Neural cell (in vitro differentiated cells): ENCODE data around the gene ZNF446. TPM values are rescaled to one million over a fixed set of nuclear protein-coding genes. Genes with fewer than 3 reads are reported as not detected.
"Not testable (repeated sequence)": the region's sequence is repeated elsewhere in the genome, so short reads cannot be mapped to it uniquely, and the experiment has no call there.

Source experiments
- H2AFZ ChIP-seq: fragments of 200-600, 300-800 bp; sonication (generic), shearing (Covaris generic); 2 replicates; pipeline ENCODE4 v1.6.0; 2014; ENCODE audit warnings: low read depth, mild to moderate bottlenecking, antibody characterized with exemption, low read length, moderate library complexity
- H3F3A ChIP-seq: fragments of 200-600 bp; shearing (Covaris generic); 2 replicates; pipeline ENCODE4 v1.6.1; 2016; ENCODE audit warnings: mild to moderate bottlenecking, moderate library complexity, mixed read lengths, antibody characterized with exemption, low read length; ENCODE audit not compliant: insufficient read depth, poor library complexity, severe bottlenecking
- H3K27ac ChIP-seq: fragments of 200-600, 300-800 bp; sonication (generic), shearing (Covaris generic); 2 replicates; pipeline ENCODE4 v1.5.1; 2014; ENCODE audit warnings: mild to moderate bottlenecking, low read length, moderate library complexity
- H3K27me3 ChIP-seq: fragments of 300-800, 200-600 bp; sonication (generic), shearing (Covaris generic); 2 replicates; pipeline ENCODE4 v1.6.0; 2014; ENCODE audit warnings: mild to moderate bottlenecking, low read depth, low read length, moderate library complexity; ENCODE audit not compliant: insufficient read depth
- H3K36me3 ChIP-seq: fragments of 300-800, 200-600 bp; sonication (generic), shearing (Covaris generic); 2 replicates; pipeline ENCODE4 v1.5.1; 2014; ENCODE audit warnings: mild to moderate bottlenecking, antibody characterized with exemption, low read length, moderate library complexity; ENCODE audit not compliant: insufficient read depth
- H3K4me2 ChIP-seq: fragments of 300-800, 200-600 bp; sonication (generic), shearing (Covaris generic); 2 replicates; pipeline ENCODE4 v1.6.0; 2014; ENCODE audit warnings: mild to moderate bottlenecking, low read length
- H3K4me3 ChIP-seq: fragments of 300-800, 200-600 bp; sonication (generic), shearing (Covaris generic); 2 replicates; pipeline ENCODE4 v1.5.1; 2014; ENCODE audit warnings: mild to moderate bottlenecking, low read length, moderate library complexity
- H3K79me2 ChIP-seq: fragments of 200-600 bp; shearing (Covaris generic); replicated peaks from 2 replicates; pipeline ENCODE4 v1.6.0; 2014; ENCODE audit warnings: mild to moderate bottlenecking, low read length, moderate library complexity; ENCODE audit not compliant: insufficient read depth
- H3K9ac ChIP-seq: fragments of 300-800, 200-600 bp; sonication (generic), shearing (Covaris generic); 2 replicates; pipeline ENCODE4 v1.6.1; 2016; ENCODE audit warnings: mild to moderate bottlenecking, low read length, mixed read lengths
- H3K9me2 ChIP-seq: fragments of 200-600 bp; shearing (Covaris generic); 2 replicates; pipeline ENCODE4 v1.6.1; 2016; ENCODE audit warnings: mild to moderate bottlenecking, low read length, mixed read lengths; ENCODE audit not compliant: insufficient read depth
- H3K9me3 ChIP-seq: fragments of 200-600, 300-800 bp; sonication (generic), shearing (Covaris generic); 2 replicates; pipeline ENCODE4 v1.6.1; 2016; ENCODE audit warnings: mild to moderate bottlenecking, mixed run types, low read length, moderate library complexity, mixed read lengths
- H4K20me1 ChIP-seq: fragments of 200-600 bp; shearing (Covaris generic); 2 replicates; pipeline ENCODE4 v1.6.1; 2016; ENCODE audit warnings: mild to moderate bottlenecking, mixed run types; ENCODE audit not compliant: insufficient read depth
- CTCF ChIP-seq: fragments of 450-650 bp; IDR thresholded peaks from 2 replicates; pipeline ENCODE4 v1.5.1; 2014; ENCODE audit warnings: antibody characterized with exemption, mild to moderate bottlenecking, moderate library complexity; ENCODE audit not compliant: poor library complexity, severe bottlenecking
- EP300 ChIP-seq: fragments of 450-650 bp; conservative IDR thresholded peaks from 2 replicates; pipeline ENCODE4 v1.6.1; 2014; ENCODE audit warnings: antibody characterized with exemption, mild to moderate bottlenecking, moderate library complexity; ENCODE audit not compliant: poor library complexity, severe bottlenecking
- EZH2 ChIP-seq: fragments of 200-600, 300-800 bp; shearing (Covaris generic), sonication (generic); IDR thresholded peaks from 2 replicates; pipeline ENCODE4 v1.6.1; 2014; ENCODE audit warnings: antibody characterized with exemption, low read length, borderline replicate concordance, mild to moderate bottlenecking; ENCODE audit not compliant: insufficient read depth, poor library complexity, severe bottlenecking
- MXI1 ChIP-seq: fragments of 450-650 bp; conservative IDR thresholded peaks from 2 replicates; pipeline ENCODE4 v1.6.1; 2014; ENCODE audit warnings: antibody characterized with exemption, mild to moderate bottlenecking; ENCODE audit not compliant: poor library complexity, severe bottlenecking
- POLR2AphosphoS5 ChIP-seq: IDR thresholded peaks from 2 replicates; pipeline ENCODE4 v1.6.1; 2012
- RAD21 ChIP-seq: fragments of 450-650 bp; conservative IDR thresholded peaks from 2 replicates; pipeline ENCODE4 v1.6.1; 2014; ENCODE audit warnings: antibody characterized with exemption, mild to moderate bottlenecking, moderate library complexity
- REST ChIP-seq: IDR thresholded peaks from 2 replicates; pipeline ENCODE4 v1.6.1; 2012; ENCODE audit warnings: borderline replicate concordance
- SMC3 ChIP-seq: fragments of 450-650 bp; conservative IDR thresholded peaks from 2 replicates; pipeline ENCODE4 v1.6.1; 2014; ENCODE audit warnings: antibody characterized with exemption, mild to moderate bottlenecking, moderate library complexity; ENCODE audit not compliant: poor library complexity
- TAF1 ChIP-seq: IDR thresholded peaks from 2 replicates; pipeline ENCODE4 v1.6.1; 2012; ENCODE audit warnings: low read depth
- polyA plus RNA-seq: library from polyadenylated mRNA; depleted of rRNA; stranded (reverse); fragments of >200 nt; gene quantifications from 2 replicates; pipeline ENCODE4 v1.2.3, GENCODE V29; 2014

The ZNF446 gene
- polyA plus RNA-seq, 1 donor from 2014 or later, result 18.2 TPM

GRCh38 chr19:58449980-58450379 is 26.2 kb upstream of the ZNF446 start:
- H3K9me3 ChIP-seq, H3K27me3 ChIP-seq, H2AFZ ChIP-seq, H4K20me1 ChIP-seq, H3K4me3 ChIP-seq, H3F3A ChIP-seq, H3K27ac ChIP-seq, H3K36me3 ChIP-seq, H3K9ac ChIP-seq, H3K79me2 ChIP-seq, H3K4me2 ChIP-seq, H3K9me2 ChIP-seq: not testable (repeated sequence)

GRCh38 chr19:58450856-58451357 is 25.2 kb upstream of the ZNF446 start:
- Histone ChIP-seq H3K9ac (peak overlapping the region; percentile 70), H3K27ac (peak overlapping the region; percentile 51)
- TF ChIP-seq EP300, result no peak
- no peak for TF ChIP-seq MXI1
- no peak for TF ChIP-seq CTCF
- TF ChIP-seq POLR2AphosphoS5, result no peak
- TF ChIP-seq REST, result no peak
- no peak for TF ChIP-seq EZH2
- TF ChIP-seq SMC3, result no peak
- TF ChIP-seq TAF1, result no peak
- TF ChIP-seq RAD21, result no peak

More at GRCh38 chr19:58450856-58451357, 25.2 kb upstream of the ZNF446 start:
- Histone ChIP-seq H3F3A (no peaks in the 10 kb centered on the region), H3K9me2 (no peaks in the 10 kb centered on the region), H3K9me3 (no peaks in the 10 kb centered on the region), H3K4me3 (peak overlapping the region; percentile 98), H4K20me1 (no peaks in the 10 kb centered on the region), H3K27me3 (no peaks in the 10 kb centered on the region), H3K4me2 (peak overlapping the region; percentile 52), H2AFZ (peak overlapping the region; percentile 31), H3K79me2 (no peaks in the 10 kb centered on the region), H3K36me3 (no peaks in the 10 kb centered on the region)
